ENCODE results near the gene TDRD3.

TDRD3 gene

DNA sequence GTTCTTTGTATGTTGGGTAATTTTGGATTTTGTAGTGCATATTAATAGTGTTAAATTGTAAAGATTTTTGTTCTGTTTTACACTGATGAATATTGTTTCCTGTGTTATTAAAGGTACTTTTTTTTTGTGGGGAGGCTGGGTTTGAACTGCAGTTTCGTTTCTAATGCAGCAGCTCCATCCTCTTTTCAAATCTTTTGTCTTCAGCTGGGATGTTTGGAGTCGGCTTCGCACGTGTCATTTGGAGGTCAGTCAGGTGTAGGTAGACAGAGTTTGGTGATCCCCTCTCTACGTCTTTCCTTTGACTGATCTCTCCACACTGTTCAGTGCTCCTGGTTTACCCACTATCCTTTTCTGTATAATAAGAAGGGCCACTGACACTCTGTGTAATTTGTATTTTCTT is 30.3 kb downstream of the TDRD3 start:
- Histone ChIP-seq H3K27me3 (replicated peaks) (no peaks in the 10 kb centered on the region), H3K4me3 (ENCODE audit: low read depth, low read length) (no peak overlapping the region)
- TF ChIP-seq, protein P1, sequence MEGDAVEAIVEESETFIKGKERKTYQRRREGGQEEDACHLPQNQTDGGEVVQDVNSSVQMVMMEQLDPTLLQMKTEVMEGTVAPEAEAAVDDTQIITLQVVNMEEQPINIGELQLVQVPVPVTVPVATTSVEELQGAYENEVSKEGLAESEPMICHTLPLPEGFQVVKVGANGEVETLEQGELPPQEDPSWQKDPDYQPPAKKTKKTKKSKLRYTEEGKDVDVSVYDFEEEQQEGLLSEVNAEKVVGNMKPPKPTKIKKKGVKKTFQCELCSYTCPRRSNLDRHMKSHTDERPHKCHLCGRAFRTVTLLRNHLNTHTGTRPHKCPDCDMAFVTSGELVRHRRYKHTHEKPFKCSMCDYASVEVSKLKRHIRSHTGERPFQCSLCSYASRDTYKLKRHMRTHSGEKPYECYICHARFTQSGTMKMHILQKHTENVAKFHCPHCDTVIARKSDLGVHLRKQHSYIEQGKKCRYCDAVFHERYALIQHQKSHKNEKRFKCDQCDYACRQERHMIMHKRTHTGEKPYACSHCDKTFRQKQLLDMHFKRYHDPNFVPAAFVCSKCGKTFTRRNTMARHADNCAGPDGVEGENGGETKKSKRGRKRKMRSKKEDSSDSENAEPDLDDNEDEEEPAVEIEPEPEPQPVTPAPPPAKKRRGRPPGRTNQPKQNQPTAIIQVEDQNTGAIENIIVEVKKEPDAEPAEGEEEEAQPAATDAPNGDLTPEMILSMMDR (IDR thresholded peaks at IDR 0.05; ENCODE audit: low read depth, low read length, missing control alignments), result no peak

DNA sequence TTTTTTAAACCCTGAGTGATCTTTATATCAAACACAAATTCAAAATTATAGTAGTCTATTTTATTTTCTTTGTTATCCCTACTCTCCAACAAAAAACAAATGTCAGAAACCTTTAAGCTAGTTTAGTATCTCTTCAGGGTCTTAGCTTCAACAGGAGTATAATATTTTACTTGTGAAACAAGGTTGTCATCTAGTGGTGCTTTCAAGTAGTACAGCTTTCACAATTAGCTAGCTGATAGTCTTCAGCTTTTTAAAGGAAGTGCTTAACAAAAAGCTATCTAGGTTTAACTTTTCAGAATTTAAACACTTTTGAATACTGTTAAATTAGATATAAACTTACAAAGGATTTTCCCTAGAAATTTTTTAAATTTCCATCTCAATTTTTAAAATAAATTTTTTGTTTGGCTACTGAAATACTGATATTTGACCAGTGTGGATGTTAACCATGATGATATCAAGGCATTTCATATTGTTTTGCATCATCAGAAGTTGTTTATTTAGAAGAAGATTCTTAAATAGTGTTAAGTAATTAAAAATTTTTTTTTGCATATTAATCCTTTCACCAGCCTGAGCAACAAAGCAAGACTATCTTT is 34.2 kb downstream of the TDRD3 start:
- Histone ChIP-seq H3K27me3 (replicated peaks) (no peaks in the 10 kb centered on the region), H3K4me3 (ENCODE audit: low read depth, low read length) (no peak overlapping the region), H3K36me3 (replicated peaks) (no peaks in the 10 kb centered on the region), H3K27ac (no peak overlapping the region)
- TF ChIP-seq, protein P1 (IDR thresholded peaks at IDR 0.05; ENCODE audit: low read depth, low read length, missing control alignments), result peak; percentile 63
- peak; percentile 26 for DNase-seq
- in situ Hi-C loops (cut with HindIII; ENCODE audit: low pct_ligation_motif_present, low sequenced_read_pairs), result no loop called here

More for the DNA sequence above, 30.3 kb downstream of the TDRD3 start:
- H3K36me3 ChIP-seq (replicated peaks), result no peaks in the 10 kb centered on the region
- in situ Hi-C loops (cut with HindIII; ENCODE audit: low pct_ligation_motif_present, low sequenced_read_pairs), result no loop called here
- H3K27ac ChIP-seq, result no peak overlapping the region
- DNase-seq, result no peak

DNA sequence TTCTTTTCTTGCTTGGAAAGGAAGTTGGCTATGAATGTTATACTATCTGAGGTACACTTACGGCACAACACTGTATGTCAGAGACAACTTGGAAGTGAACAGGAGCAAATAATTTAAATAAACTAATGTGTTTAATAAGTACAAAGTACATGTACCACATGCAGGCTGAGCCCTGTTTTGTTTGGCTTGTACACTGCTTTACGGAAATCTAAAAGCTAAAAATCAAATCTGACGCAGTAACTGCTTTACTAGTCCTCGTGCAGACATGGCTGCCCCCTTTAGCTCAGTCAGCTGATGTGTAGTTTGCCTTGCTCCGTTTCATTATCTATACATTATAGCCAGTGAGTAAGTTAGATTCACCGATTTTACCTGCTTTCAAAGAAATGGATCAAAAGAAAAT is 36.5 kb downstream of the TDRD3 start:
- Histone ChIP-seq H3K4me3 (ENCODE audit: low read depth, low read length) (no peak overlapping the region), H3K36me3 (replicated peaks) (no peaks in the 10 kb centered on the region), H3K27me3 (replicated peaks) (no peaks in the 10 kb centered on the region), H3K27ac (no peak overlapping the region)
- DNase-seq, result no peak
- in situ Hi-C loops (cut with HindIII; ENCODE audit: low pct_ligation_motif_present, low sequenced_read_pairs), result no loop called here
- TF ChIP-seq, protein P1 (IDR thresholded peaks at IDR 0.05; ENCODE audit: low read depth, low read length, missing control alignments), result no peak

DNA sequence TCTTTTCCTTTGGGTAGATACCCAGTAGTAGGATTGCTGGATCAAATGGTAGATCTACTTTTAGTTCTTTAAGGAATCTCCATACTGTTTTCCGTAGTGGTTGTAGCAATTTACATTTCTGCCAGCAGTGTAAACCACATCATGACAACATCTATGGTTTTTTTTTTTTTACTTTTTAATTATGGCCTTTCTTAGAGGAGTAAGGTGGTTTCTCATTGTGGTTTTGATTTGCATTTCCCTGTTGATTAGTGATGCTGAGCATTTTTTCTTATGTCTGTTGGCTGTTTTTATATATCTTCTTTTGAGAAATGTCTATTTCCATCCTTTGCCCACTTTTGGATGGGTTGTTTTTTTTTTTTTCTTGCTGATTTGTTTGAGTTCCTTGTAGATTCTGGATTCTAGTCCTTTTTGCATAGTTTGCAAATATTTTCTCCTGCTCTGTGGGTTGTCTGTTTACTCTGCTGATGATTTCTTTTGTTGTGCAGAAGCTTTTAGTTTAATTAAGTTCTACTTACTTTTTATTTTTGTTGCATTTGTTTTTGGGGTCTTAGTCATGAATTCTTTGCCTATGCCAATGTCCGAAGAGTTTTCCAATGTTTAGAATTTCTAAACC is 38.8 kb downstream of the TDRD3 start:
- no peaks in the 10 kb centered on the region for H3K36me3 ChIP-seq (replicated peaks)
- H3K4me3 ChIP-seq (ENCODE audit: low read depth, low read length), result no peak overlapping the region
- no peak overlapping the region for H3K27ac ChIP-seq
- no peak for DNase-seq
- in situ Hi-C loops (cut with HindIII; ENCODE audit: low pct_ligation_motif_present, low sequenced_read_pairs), result no loop called here
- TF ChIP-seq, protein P1 (IDR thresholded peaks at IDR 0.05; ENCODE audit: low read depth, low read length, missing control alignments), result no peak
- no peaks in the 10 kb centered on the region for H3K27me3 ChIP-seq (replicated peaks)

- in situ Hi-C loops (cut with HindIII; ENCODE audit: low pct_ligation_motif_present, low sequenced_read_pairs), result no loop called here
- TF ChIP-seq, protein P1 (IDR thresholded peaks at IDR 0.05; ENCODE audit: low read depth, low read length, missing control alignments), result no peak
These were observed 42.2 kb downstream of the TDRD3 start for GRCh38 chr13:60439201-60439600.

GRCh38 chr13:60441761-60442160 is 44.7 kb downstream of the TDRD3 start:
- H3K4me3 ChIP-seq (ENCODE audit: low read depth, low read length), result no peak overlapping the region
- in situ Hi-C loops (cut with HindIII; ENCODE audit: low pct_ligation_motif_present, low sequenced_read_pairs), result no loop called here
- H3K27me3 ChIP-seq (replicated peaks), result no peaks in the 10 kb centered on the region
- TF ChIP-seq, protein P1 (IDR thresholded peaks at IDR 0.05; ENCODE audit: low read depth, low read length, missing control alignments), result no peak
- H3K36me3 ChIP-seq (replicated peaks), result no peaks in the 10 kb centered on the region
- H3K27ac ChIP-seq, result no peak overlapping the region
- no peak for DNase-seq

More at GRCh38 chr13:60439201-60439600, 42.2 kb downstream of the TDRD3 start:
- Histone ChIP-seq H3K36me3 (replicated peaks) (no peaks in the 10 kb centered on the region), H3K27ac (no peak overlapping the region), H3K27me3 (replicated peaks) (no peaks in the 10 kb centered on the region), H3K4me3 (ENCODE audit: low read depth, low read length) (no peak overlapping the region)
- DNase-seq, result no peak
